HG03103 (cell line): Measurements from ENCODE around the gene MLKL.
"Not testable (repeated sequence)": the region's sequence is repeated elsewhere in the genome, so short reads cannot be mapped to it uniquely, and the experiment has no call there.

Experiments
- ATAC-seq: cut with Tn5 transposase; IDR thresholded peaks from one replicate; pipeline ENCODE4 v1.9.1; 2021; ENCODE audit warnings: low read depth; ENCODE audit not compliant: unreplicated experiment

Gene MLKL

GRCh38 chr16:74734361-74735161, 33.9 kb upstream of the MLKL start:
- ATAC-seq = no peak

- ATAC-seq = no peak
Measured at GRCh38 chr16:74732707-74733350, 32.2 kb upstream of the MLKL start.

GRCh38 chr16:74731853-74732477, 31.3 kb upstream of the MLKL start:
- ATAC-seq = no peak

DNA sequence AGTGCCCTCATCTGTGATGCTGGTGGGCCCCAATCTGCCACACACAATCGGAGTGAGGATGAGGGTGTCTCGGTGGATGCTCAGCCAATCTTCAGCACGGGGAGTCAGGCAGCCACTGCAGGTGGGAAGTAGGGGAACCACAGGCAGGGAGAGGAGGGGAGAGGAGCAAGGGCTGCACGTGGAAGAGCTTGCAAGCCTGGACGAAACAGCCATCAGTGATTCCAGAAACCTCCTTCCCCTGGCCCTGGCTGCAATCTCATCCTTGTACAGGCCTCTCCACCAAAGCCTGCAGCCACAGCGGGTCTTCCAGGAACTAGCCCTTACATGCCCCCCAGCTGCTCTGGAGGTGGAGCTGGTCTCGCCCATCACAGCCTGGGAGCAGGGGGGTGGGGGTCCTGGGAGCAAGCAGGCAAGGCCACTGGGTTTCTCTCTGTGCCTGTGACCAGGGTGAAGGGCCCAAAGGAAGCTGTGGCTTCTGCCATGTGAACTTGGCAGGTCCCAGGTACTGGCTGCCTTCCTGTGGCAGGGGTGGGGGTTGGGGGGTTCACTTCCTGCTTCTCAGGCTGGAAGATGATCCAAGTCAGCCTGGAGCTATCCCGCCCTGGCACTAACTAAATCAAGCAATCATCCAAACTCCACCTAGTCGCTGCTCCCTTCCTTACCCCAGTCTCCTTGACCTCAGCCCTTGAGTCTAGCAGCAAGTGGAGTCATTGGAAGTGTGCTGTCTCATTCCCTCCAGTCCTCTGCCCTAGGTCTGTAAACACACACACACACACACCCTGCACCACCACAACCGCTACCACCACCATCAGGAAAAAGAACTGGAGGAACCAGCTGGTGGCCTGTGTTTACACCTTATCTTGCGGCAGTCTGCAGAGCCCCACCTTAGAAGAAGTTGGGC, 29.4 kb upstream of the MLKL start:
- no peak for ATAC-seq

GRCh38 chr16:74727903-74728302, 27.2 kb upstream of the MLKL start:
- no peak for ATAC-seq

DNA sequence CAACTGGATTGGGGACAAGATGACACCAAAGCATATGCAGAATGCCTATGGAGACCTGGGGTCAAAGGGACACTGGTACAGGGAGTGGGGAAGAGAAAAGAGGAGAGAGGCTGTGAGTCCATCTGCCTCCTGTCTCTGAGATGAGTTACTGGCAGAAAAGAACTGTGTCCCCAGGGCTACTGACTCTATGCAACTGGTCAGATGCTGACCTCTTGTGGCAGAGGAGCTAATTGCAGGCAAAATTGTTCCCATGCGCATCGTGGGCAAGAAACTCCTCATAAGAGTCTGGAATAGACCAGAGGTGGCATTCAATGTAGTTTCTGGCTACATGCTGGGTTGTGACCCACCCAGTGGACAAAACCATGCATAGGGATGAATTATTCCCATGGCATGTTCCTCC, 26.1 kb upstream of the MLKL start:
- no peak for ATAC-seq

DNA sequence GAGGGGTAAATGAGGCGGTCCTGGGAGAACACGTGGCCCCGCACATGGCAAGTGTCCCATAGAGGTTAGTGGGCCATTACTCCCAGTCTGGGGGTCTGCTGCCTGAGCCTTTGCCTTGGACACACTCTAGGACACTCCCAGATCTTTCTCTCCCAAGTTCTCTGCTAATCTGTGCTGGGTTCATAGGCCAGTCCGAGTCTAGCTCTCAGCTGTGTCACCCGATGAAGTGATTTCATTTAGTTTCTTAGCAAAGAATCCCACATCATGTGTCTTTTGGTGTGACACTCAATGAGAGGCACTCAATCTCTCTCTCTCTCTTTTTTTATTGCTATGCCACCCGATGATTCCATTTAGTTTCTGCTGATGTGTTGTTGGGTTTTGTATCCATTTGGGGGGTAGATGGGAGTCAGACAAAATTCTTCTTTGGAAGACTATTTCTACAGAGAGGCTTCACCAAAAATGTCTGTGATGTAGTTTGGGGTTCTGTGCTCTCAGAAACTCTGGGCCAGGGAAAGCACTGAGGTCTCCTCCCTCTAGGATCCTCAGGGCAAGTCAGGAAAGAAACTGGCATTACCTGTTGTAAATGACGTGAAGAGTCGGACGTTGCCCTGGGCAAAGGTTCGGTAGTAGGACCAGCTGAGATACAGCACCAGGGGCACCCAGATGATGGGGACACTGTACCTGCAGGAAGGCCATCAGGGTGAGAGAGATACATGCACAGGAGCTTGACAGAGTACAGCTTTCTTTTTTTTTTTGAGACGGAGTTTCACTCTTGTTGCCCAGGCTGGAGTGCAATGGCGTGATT, 25.2 kb upstream of the MLKL start:
- no peak for ATAC-seq

- ATAC-seq = no peak
Measured at GRCh38 chr16:74724820-74725549, 24.3 kb upstream of the MLKL start.

GRCh38 chr16:74723256-74723655, 22.6 kb upstream of the MLKL start:
- ATAC-seq = no peak

DNA sequence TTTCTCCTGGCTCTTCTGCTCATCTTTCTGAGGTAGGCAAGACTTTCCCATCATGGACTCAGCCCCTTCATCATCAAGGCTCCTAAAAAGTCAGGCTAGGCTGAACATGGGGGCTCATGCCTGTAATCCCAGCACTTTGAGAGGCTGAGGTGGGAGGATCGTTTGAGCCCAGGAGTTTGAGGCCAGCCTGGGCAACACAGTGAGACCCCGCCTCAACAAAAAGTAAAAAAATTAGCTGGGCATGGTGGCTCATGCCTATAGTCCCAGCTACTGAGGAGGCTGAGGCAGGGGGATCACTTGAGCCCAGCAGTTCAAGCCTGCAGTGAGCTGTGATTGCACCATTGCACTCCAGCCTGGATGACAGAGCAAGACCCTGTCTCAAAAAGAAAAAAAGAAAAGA, 21.5 kb upstream of the MLKL start:
- not testable (repeated sequence) for ATAC-seq

- ATAC-seq = no peak
Measured at GRCh38 chr16:74721716-74722115, 21.1 kb upstream of the MLKL start.

DNA sequence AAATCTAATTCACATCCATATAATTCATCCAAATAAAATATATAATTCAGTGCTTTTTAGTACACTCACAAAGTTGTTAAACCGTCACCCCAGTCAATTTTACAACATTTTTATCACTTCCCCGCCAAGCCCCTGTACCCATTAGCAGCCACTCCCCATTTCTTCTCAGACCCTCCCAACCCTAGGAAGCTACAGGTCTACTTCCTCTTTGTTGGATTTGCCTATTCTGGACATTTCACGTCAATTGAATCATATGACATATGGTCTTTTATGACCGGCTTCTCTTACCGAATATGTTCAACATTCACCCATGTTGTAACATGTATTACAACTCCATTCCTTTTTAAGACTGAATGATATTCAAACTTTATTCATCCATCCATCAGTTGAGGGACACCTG, 19.9 kb upstream of the MLKL start:
- ATAC-seq = no peak

GRCh38 chr16:74718741-74719610, 18.3 kb upstream of the MLKL start:
- no peak for ATAC-seq

DNA sequence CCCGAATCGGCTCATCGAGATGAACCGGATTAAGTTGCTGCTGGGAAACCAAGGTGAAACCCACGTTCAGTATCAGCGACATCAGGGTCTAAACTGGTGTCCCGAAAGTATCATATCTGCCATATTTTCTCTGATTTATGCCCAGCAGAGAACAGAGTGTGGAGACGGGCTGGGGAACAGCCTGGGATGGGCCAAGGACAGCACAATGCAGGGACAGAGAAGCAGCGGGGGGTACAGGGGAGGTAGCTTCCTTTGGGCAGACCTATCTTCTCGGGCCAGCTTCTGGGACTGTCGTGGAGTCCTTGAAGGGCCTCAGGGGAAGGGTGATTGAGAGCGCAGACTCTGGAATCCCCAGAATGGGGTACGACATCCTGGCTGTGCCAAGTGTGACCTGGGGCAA, 17.5 kb upstream of the MLKL start:
- no peak for ATAC-seq

- ATAC-seq = no peak
Measured at GRCh38 chr16:74717367-74717766, 16.7 kb upstream of the MLKL start.

- ATAC-seq = no peak
Measured at GRCh38 chr16:74716355-74716754, 15.7 kb upstream of the MLKL start.

- ATAC-seq = no peak
Measured at GRCh38 chr16:74713876-74714275, 13.2 kb upstream of the MLKL start.

- no peak for ATAC-seq
Measured at GRCh38 chr16:74713325-74713724, 12.7 kb upstream of the MLKL start.
